OCI-LY1 (cell line): ENCODE data around the gene USH2A.

Source experiments
- H2AFZ ChIP-seq: fragments of 200-600 bp; sonication (generic), shearing (Covaris generic); 2 replicates; pipeline ENCODE4 v1.6.0; 2014; ENCODE audit warnings: antibody characterized with exemption, mild to moderate bottlenecking, low read length
- H3F3A ChIP-seq: fragments of 200-600 bp; sonication (generic), shearing (Covaris generic); 2 replicates; pipeline ENCODE4 v1.6.0; 2014; ENCODE audit warnings: mild to moderate bottlenecking, antibody characterized with exemption, low read length, moderate library complexity; ENCODE audit not compliant: insufficient read depth
- H3K27ac ChIP-seq: fragments of 200-600 bp; sonication (generic); 2 replicates; pipeline ENCODE4 v1.5.1; 2014; ENCODE audit warnings: low read length, mixed run types, mild to moderate bottlenecking, low read depth; ENCODE audit not compliant: poor library complexity, severe bottlenecking
- H3K27me3 ChIP-seq: fragments of 200-600 bp; sonication (generic); 2 replicates; pipeline ENCODE4 v1.6.0; 2014; ENCODE audit warnings: antibody characterized with exemption, mild to moderate bottlenecking, low read length, moderate library complexity; ENCODE audit not compliant: insufficient read depth
- H3K36me3 ChIP-seq: fragments of 200-600 bp; sonication (generic); 2 replicates; pipeline ENCODE4 v1.6.1; 2014; ENCODE audit warnings: mild to moderate bottlenecking, antibody characterized with exemption, low read length, moderate library complexity, mixed read lengths; ENCODE audit not compliant: insufficient read depth
- H3K4me1 ChIP-seq: fragments of 200-600 bp; sonication (generic); 2 replicates; pipeline ENCODE4 v1.5.1; 2014; ENCODE audit warnings: mild to moderate bottlenecking, low read length, moderate library complexity; ENCODE audit not compliant: insufficient read depth, severe bottlenecking
- H3K4me2 ChIP-seq: fragments of 200-600 bp; sonication (generic), shearing (Covaris generic); 2 replicates; pipeline ENCODE4 v1.6.1; 2014; ENCODE audit warnings: low read length
- H3K4me3 ChIP-seq: fragments of 200-600 bp; sonication (generic); 2 replicates; pipeline ENCODE4 v1.5.1; 2014; ENCODE audit warnings: low read length, low read depth, mild to moderate bottlenecking, mixed read lengths; ENCODE audit not compliant: poor library complexity, severe bottlenecking
- H3K79me2 ChIP-seq: fragments of 200-600 bp; shearing (Covaris generic); 2 replicates; pipeline ENCODE4 v1.6.1; 2016; ENCODE audit warnings: mixed run types, low read length, mixed read lengths; ENCODE audit not compliant: insufficient read depth
- H3K9ac ChIP-seq: fragments of 200-600 bp; sonication (generic), shearing (Covaris generic); 2 replicates; pipeline ENCODE4 v1.6.1; 2014; ENCODE audit warnings: mild to moderate bottlenecking, low read length, mixed read lengths
- H3K9me2 ChIP-seq: fragments of 200-600 bp; sonication (generic), shearing (Covaris generic); 2 replicates; pipeline ENCODE4 v1.6.1; 2014; ENCODE audit warnings: low read depth, mild to moderate bottlenecking, low read length, mixed read lengths
- H3K9me3 ChIP-seq: fragments of 200-600 bp; shearing (Covaris generic); 2 replicates; pipeline ENCODE4 v1.6.1; 2014; ENCODE audit warnings: low read length, mixed read lengths
- H4K20me1 ChIP-seq: fragments of 200-600 bp; sonication (generic), shearing (Covaris generic); 2 replicates; pipeline ENCODE4 v1.6.0; 2016; ENCODE audit warnings: mild to moderate bottlenecking, low read length; ENCODE audit not compliant: insufficient read depth
- EZH2 ChIP-seq: fragments of 200-600 bp; sonication (generic), shearing (Covaris generic); IDR thresholded peaks from 2 replicates; pipeline ENCODE4 v1.8.0; 2017; ENCODE audit warnings: borderline replicate concordance, mixed run types, mild to moderate bottlenecking, antibody characterized with exemption, low read length, moderate library complexity, mixed read lengths
- TF ChIP-seq, protein P1 (sequence below): fragments of 200-600 bp; sonication (generic), shearing (Covaris generic); IDR thresholded peaks from 2 replicates; pipeline ENCODE4 v1.5.1; 2017; ENCODE audit warnings: mild to moderate bottlenecking, antibody characterized with exemption, low read length, moderate library complexity, mixed read lengths

Gene USH2A

DNA sequence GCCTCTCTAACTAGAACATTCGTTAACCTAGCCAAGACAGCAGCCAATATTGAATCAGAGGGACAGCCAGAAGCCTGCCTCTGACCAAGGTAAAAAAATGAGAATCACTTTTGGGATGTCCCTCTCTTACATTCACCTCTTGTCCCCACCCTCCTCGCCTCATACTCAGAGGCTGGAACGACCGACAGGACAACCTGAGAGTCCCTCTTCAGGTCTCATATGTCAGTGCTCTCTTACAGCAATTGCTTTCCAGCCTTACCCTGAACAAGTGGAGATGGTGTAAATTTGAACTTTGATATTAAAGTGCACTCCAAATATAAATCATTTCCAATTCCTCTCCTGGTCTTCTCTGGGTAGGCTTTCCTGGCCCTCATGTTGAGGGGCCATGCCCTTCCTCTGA lies 528.6 kb downstream of the USH2A start:
- no peaks in the 10 kb centered on the region for H3K27me3 ChIP-seq
- H3K4me2 ChIP-seq = no peak overlapping the region
- TF ChIP-seq, protein P1, sequence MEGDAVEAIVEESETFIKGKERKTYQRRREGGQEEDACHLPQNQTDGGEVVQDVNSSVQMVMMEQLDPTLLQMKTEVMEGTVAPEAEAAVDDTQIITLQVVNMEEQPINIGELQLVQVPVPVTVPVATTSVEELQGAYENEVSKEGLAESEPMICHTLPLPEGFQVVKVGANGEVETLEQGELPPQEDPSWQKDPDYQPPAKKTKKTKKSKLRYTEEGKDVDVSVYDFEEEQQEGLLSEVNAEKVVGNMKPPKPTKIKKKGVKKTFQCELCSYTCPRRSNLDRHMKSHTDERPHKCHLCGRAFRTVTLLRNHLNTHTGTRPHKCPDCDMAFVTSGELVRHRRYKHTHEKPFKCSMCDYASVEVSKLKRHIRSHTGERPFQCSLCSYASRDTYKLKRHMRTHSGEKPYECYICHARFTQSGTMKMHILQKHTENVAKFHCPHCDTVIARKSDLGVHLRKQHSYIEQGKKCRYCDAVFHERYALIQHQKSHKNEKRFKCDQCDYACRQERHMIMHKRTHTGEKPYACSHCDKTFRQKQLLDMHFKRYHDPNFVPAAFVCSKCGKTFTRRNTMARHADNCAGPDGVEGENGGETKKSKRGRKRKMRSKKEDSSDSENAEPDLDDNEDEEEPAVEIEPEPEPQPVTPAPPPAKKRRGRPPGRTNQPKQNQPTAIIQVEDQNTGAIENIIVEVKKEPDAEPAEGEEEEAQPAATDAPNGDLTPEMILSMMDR = no peak
- TF ChIP-seq EZH2 = no peak

DNA sequence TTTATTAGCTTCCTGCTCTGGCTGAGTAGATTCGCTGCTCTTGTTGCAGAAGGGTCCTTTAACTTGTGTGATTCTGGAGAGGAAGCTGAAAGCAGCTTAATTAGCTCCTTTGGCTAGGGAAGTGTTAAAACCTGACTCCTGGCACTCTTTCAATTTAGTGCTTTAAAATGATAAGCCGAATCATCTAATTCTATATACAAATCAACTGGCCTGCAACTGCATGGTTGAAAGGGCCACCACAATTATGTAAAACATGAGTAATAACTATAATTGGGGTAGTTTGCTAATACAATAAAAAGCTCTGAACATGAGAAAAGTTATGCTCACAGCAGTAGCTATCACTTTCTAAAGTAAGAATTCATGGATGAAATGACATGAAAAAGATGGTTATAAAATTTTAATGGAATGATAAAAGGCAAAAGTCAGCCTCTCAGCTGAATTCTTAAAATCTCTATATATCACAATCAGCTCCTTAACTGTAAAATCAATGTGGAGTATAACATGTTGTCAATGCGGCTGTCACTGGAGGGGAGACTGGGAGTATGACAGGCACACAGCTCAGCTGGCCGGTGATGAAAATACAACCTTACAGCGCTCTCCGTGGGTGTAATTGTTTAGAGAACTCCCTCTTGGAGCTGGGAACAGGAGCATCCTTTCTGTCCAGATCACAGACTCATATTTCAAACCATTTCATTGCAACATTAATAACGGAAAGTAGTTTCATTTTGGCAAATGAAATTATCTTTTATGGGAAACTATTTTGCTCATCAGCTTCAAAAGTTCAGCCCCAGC lies 531.8 kb downstream of the USH2A start:
- Histone ChIP-seq H3K4me2 (no peak overlapping the region), H3K36me3 (no peaks in the 10 kb centered on the region), H3K4me1 (no peaks in the 10 kb centered on the region), H3K79me2 (no peaks in the 10 kb centered on the region), H3K27me3 (no peaks in the 10 kb centered on the region), H3K9ac (no peak overlapping the region), H4K20me1 (no peaks in the 10 kb centered on the region), H3K9me3 (no peaks in the 10 kb centered on the region), H3K27ac (no peak overlapping the region), H3K4me3 (no peak overlapping the region), H3K9me2 (no peaks in the 10 kb centered on the region), H3F3A (no peaks in the 10 kb centered on the region), H2AFZ (no peak overlapping the region)
- no peak for TF ChIP-seq EZH2
- TF ChIP-seq, protein P1 = no peak

More for the DNA sequence above, 528.6 kb downstream of the USH2A start:
- H2AFZ ChIP-seq = no peak overlapping the region
- H3K9me3 ChIP-seq = no peaks in the 10 kb centered on the region
- H3K9me2 ChIP-seq = no peaks in the 10 kb centered on the region
- no peak overlapping the region for H3K4me3 ChIP-seq
- no peaks in the 10 kb centered on the region for H4K20me1 ChIP-seq
- no peaks in the 10 kb centered on the region for H3K79me2 ChIP-seq
- no peaks in the 10 kb centered on the region for H3F3A ChIP-seq
- H3K36me3 ChIP-seq = no peaks in the 10 kb centered on the region
- H3K4me1 ChIP-seq = no peaks in the 10 kb centered on the region
- no peak overlapping the region for H3K27ac ChIP-seq
- no peak overlapping the region for H3K9ac ChIP-seq

DNA sequence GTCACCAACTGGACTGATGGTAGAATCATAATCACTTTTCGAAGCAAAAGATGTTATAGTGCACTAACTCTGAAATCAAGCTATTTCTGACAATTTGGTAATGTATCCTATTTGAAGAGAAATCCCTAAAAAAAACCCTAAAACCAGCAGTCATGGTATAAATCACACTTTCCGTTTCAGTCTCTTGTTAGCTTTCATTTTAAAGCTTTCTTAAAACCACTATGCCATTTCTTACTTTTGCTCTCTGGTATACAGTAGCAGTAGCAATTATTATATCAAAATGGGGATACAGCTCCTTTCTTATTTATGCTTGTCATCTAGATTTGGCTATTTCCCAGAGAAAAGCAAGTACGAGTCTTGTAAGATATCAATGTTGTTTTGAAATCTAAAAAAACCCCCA lies 532.8 kb downstream of the USH2A start:
- H3K79me2 ChIP-seq = no peaks in the 10 kb centered on the region
- no peaks in the 10 kb centered on the region for H3K4me1 ChIP-seq
- no peaks in the 10 kb centered on the region for H3F3A ChIP-seq
- H3K4me2 ChIP-seq = no peak overlapping the region
- no peak overlapping the region for H3K27ac ChIP-seq
- no peaks in the 10 kb centered on the region for H3K36me3 ChIP-seq
- H3K9me3 ChIP-seq = no peaks in the 10 kb centered on the region
- H2AFZ ChIP-seq = no peak overlapping the region
- H3K9me2 ChIP-seq = no peaks in the 10 kb centered on the region
- H3K4me3 ChIP-seq = no peak overlapping the region
- H3K9ac ChIP-seq = no peak overlapping the region
- no peaks in the 10 kb centered on the region for H4K20me1 ChIP-seq
- no peaks in the 10 kb centered on the region for H3K27me3 ChIP-seq
- no peak for TF ChIP-seq EZH2
- TF ChIP-seq, protein P1 = no peak
